ENCODE data around the gene SBF1.

SBF1 gene

DNA sequence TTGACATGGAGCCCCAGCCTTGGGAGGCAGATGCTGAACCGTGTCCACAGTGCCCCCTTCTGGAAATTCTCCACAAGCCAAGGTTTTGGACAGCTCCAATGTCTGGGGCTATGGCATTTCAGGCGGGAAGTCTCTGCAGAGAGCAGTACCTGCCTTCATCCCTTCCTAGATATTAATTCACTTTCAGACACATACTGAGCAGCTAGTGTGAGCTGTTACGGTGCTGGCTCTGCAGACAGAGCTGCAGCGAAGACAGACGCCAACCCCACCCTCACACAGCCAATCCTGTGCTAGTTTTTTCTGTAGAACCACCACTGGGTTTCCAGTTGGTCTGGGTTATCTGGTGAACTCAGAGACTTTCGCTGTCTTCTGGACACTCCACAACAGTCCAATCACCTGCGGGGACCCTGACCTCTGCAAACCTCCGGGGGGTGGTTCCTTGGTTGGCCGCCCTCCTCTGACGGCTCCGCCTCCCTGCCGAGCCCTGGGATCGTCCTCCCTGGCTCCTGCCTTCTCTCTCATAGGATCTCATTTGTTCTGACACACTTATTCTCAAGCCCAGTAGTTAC is 23.6 kb upstream of the SBF1 start:
- no CpG with 5 or more reads among the region's 13 CpGs for WGBS, 2 donors (ENCODE audit: extremely low coverage in 2 of 2, insufficient read length in 2 of 2, insufficient replicate concordance in 1 of 2)
- no peaks in the 10 kb centered on the region for H3K27me3 ChIP-seq (ENCODE audit: control insufficient read depth in 3 of 3, insufficient read depth in 3 of 3, low read depth in 1 of 3, low read length in 3 of 3)
- no peak overlapping the region for H3K4me2 ChIP-seq (ENCODE audit: insufficient read depth, low read length, poor library complexity, severe bottlenecking)
- no peak overlapping the region for H2BK5ac ChIP-seq (ENCODE audit: low read length)
- no peak overlapping the region for H3K18ac ChIP-seq (ENCODE audit: low read length)
- H4K8ac ChIP-seq (ENCODE audit: low read depth, low read length), result no peak overlapping the region
- H3K4me3 ChIP-seq (ENCODE audit: low read length in 2 of 2), result no peak overlapping the region
- no peak overlapping the region for H2AK5ac ChIP-seq (ENCODE audit: low read depth, low read length)
- peak; percentile 59 for DNase-seq (ENCODE audit: low spot score)
- H2BK120ac ChIP-seq (ENCODE audit: low read depth, low read length), result no peak overlapping the region
- no peak overlapping the region for H2BK15ac ChIP-seq (ENCODE audit: low read length)
- no peaks in the 10 kb centered on the region for H3K79me1 ChIP-seq (ENCODE audit: low read depth, low read length)
- no peak overlapping the region for H3K27ac ChIP-seq (replicated peaks; ENCODE audit: low read length)
- H4K91ac ChIP-seq (ENCODE audit: low read depth, low read length, poor library complexity), result no peak overlapping the region
- no peak overlapping the region for H3K14ac ChIP-seq (ENCODE audit: low read length)
- H3K36me3 ChIP-seq (replicated peaks in 1 of 2; ENCODE audit: control insufficient read depth in 2 of 2, insufficient read depth in 2 of 2, low read length in 2 of 2), result peaks cover 4 to 14% of the 10 kb centered on the region in 2 donors
- H2AFZ ChIP-seq (ENCODE audit: low read length), result peak overlapping the region; percentile 52
- H3K4ac ChIP-seq (ENCODE audit: low read length), result no peak overlapping the region
- H3K4me1 ChIP-seq (ENCODE audit: control insufficient read depth in 2 of 2, insufficient read depth in 1 of 2, low read depth in 1 of 2, low read length in 2 of 2), result no peaks in the 10 kb centered on the region
- H3K23ac ChIP-seq (ENCODE audit: low read depth, low read length, poor library complexity), result no peak overlapping the region
- H3K9ac ChIP-seq (ENCODE audit: low read depth, low read length, poor library complexity), result no peak overlapping the region
- H3K9me3 ChIP-seq (replicated peaks in 1 of 2; ENCODE audit: control insufficient read depth in 2 of 2, insufficient read depth in 1 of 2, low read depth in 1 of 2, low read length in 2 of 2), result no peaks in the 10 kb centered on the region
- no peak overlapping the region for H2BK12ac ChIP-seq (ENCODE audit: low read length)

- H2AK5ac ChIP-seq (ENCODE audit: low read depth, low read length), result no peak overlapping the region
- H3K4me2 ChIP-seq (ENCODE audit: insufficient read depth, low read length, poor library complexity, severe bottlenecking), result no peak overlapping the region
- no peak overlapping the region for H3K27ac ChIP-seq (replicated peaks; ENCODE audit: low read length)
- H3K23ac ChIP-seq (ENCODE audit: low read depth, low read length, poor library complexity), result no peak overlapping the region
- no peak overlapping the region for H3K18ac ChIP-seq (ENCODE audit: low read length)
- H3K14ac ChIP-seq (ENCODE audit: low read length), result no peak overlapping the region
- H2BK120ac ChIP-seq (ENCODE audit: low read depth, low read length), result no peak overlapping the region
- H3K27me3 ChIP-seq (ENCODE audit: control insufficient read depth in 3 of 3, insufficient read depth in 3 of 3, low read depth in 1 of 3, low read length in 3 of 3), result no peaks in the 10 kb centered on the region
- H2BK5ac ChIP-seq (ENCODE audit: low read length), result no peak overlapping the region
- H3K9ac ChIP-seq (ENCODE audit: low read depth, low read length, poor library complexity), result no peak overlapping the region
- H4K91ac ChIP-seq (ENCODE audit: low read depth, low read length, poor library complexity), result no peak overlapping the region
- no peaks in the 10 kb centered on the region for H3K9me3 ChIP-seq (replicated peaks in 1 of 2; ENCODE audit: control insufficient read depth in 2 of 2, insufficient read depth in 1 of 2, low read depth in 1 of 2, low read length in 2 of 2)
- no peak overlapping the region for H2BK12ac ChIP-seq (ENCODE audit: low read length)
- no peak for DNase-seq (ENCODE audit: low spot score)
- H3K79me1 ChIP-seq (ENCODE audit: low read depth, low read length), result no peaks in the 10 kb centered on the region
- H4K8ac ChIP-seq (ENCODE audit: low read depth, low read length), result no peak overlapping the region
- H2AFZ ChIP-seq (ENCODE audit: low read length), result no peak overlapping the region
- H3K4me1 ChIP-seq (ENCODE audit: control insufficient read depth in 2 of 2, insufficient read depth in 1 of 2, low read depth in 1 of 2, low read length in 2 of 2), result no peaks in the 10 kb centered on the region
- H2BK15ac ChIP-seq (ENCODE audit: low read length), result no peak overlapping the region
- H3K4ac ChIP-seq (ENCODE audit: low read length), result no peak overlapping the region
- peaks cover 0 to 1% of the 10 kb centered on the region in 2 donors for H3K36me3 ChIP-seq (replicated peaks in 1 of 2; ENCODE audit: control insufficient read depth in 2 of 2, insufficient read depth in 2 of 2, low read length in 2 of 2)
- no CpG with 5 or more reads among the region's 6 CpGs for WGBS, 2 donors (ENCODE audit: extremely low coverage in 2 of 2, insufficient read length in 2 of 2, insufficient replicate concordance in 1 of 2)
- no peak overlapping the region for H3K4me3 ChIP-seq (ENCODE audit: low read length in 2 of 2)
Measured at GRCh38 chr22:50497093-50497492, 22.3 kb upstream of the SBF1 start.

DNA sequence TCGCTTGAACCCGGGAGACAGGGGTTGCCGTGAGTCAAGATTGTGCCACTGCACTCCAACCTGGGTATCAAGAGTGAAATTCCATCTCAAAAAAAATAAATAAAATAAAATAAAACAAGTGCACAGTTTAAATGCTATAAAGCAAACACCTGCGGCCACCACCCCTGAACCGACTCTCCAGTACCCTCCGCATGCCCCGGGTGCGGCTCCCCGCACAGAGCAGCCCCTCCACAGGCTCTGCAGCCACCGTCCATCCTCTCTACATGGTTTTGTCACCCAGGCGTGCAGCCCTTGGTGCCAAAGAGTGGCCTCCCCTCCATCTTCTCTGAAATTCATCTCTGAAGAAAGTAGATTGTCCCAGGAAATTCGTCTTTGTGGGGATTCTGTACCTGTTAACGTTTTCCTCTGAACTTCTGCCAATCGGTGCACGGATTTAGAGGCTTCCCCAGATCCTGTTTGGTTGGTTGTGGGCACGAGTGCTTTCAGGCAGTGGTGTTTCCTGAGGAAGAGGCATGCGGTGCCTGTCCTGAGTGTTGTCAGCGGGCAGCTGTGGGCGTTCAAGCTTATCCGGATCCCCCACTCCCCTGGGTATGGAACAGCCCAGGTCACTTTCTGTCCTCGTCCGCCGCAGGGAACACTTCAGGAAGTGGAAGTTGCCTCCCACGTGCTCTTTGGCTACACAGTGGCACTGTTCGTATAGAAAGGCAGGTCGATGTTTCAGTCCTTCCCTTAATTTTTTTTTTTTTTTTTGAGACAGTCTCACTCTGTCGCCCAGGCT is 15.9 kb upstream of the SBF1 start:
- no peak overlapping the region for H4K8ac ChIP-seq (ENCODE audit: low read depth, low read length)
- H3K18ac ChIP-seq (ENCODE audit: low read length), result no peak overlapping the region
- no peak overlapping the region for H3K23ac ChIP-seq (ENCODE audit: low read depth, low read length, poor library complexity)

DNA sequence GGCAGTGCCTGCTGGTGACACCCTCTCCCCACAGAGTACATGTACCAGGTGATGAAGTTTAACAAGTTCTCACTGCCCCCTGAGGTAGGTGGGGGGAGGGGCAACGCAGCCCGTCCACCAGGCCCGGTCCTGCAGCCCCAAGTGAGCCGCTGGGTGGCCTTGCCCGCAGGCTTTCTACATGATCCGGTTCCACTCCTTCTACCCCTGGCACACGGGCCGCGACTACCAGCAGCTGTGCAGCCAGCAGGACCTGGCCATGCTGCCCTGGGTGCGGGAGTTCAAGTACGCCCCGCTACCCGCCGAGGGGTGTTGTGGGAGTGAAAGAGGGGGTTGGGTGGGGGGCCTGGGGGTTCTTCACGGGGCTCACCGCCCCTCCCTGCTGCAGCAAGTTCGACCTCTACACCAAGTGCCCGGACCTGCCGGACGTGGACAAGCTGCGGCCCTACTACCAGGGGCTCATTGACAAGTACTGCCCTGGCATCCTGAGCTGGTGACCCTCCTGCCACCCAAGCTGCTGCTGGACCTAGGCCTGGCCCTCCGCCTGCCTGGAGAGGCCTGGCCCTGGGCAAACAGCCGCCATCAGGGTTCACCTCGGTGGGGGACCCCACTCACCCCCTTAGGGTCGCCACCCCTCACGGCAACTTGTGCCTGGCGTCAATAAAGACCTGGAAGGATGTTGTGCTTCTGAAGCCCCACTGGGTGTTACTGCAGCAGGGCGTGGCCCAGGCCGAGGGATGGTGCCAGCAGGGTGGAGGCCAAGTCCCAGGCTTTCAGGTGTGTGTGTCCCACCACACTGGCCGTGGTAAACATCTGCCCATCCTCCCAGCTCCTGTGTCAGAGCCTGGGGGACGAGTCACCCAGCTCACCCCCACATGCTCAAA is 14.8 kb upstream of the SBF1 start:
- peak overlapping the region; percentile 94 for H2AK5ac ChIP-seq (ENCODE audit: low read depth, low read length)
- peak overlapping the region; percentile 56 for H3K14ac ChIP-seq (ENCODE audit: low read length)
- H3K36me3 ChIP-seq (replicated peaks in 1 of 2; ENCODE audit: control insufficient read depth in 2 of 2, insufficient read depth in 2 of 2, low read length in 2 of 2), result no peaks in the 10 kb centered on the region
- H2BK12ac ChIP-seq (ENCODE audit: low read length), result no peak overlapping the region
- H2BK120ac ChIP-seq (ENCODE audit: low read depth, low read length), result no peak overlapping the region
- no peaks in the 10 kb centered on the region for H3K79me1 ChIP-seq (ENCODE audit: low read depth, low read length)
- H3K4me3 ChIP-seq (ENCODE audit: low read length in 2 of 2), result no peak overlapping the region
- H3K27me3 ChIP-seq (ENCODE audit: control insufficient read depth in 3 of 3, insufficient read depth in 3 of 3, low read depth in 1 of 3, low read length in 3 of 3), result peaks cover 0 to 30% (median 0%) of the 10 kb centered on the region in 3 experiments
- no peak overlapping the region for H2AFZ ChIP-seq (ENCODE audit: low read length)
- no CpG with 5 or more reads among the region's 31 CpGs for WGBS, 2 donors (ENCODE audit: extremely low coverage in 2 of 2, insufficient read length in 2 of 2, insufficient replicate concordance in 1 of 2)
- no peak overlapping the region for H4K91ac ChIP-seq (ENCODE audit: low read depth, low read length, poor library complexity)
- H3K4me1 ChIP-seq (ENCODE audit: control insufficient read depth in 2 of 2, insufficient read depth in 1 of 2, low read depth in 1 of 2, low read length in 2 of 2), result no peaks in the 10 kb centered on the region
- peak overlapping the region; percentile 44 for H3K9ac ChIP-seq (ENCODE audit: low read depth, low read length, poor library complexity)
- H3K4ac ChIP-seq (ENCODE audit: low read length), result peak overlapping the region; percentile 23
- H2BK5ac ChIP-seq (ENCODE audit: low read length), result no peak overlapping the region
- DNase-seq (ENCODE audit: low spot score), result no peak
- H3K23ac ChIP-seq (ENCODE audit: low read depth, low read length, poor library complexity), result no peak overlapping the region
- no peak overlapping the region for H3K4me2 ChIP-seq (ENCODE audit: insufficient read depth, low read length, poor library complexity, severe bottlenecking)
- H3K18ac ChIP-seq (ENCODE audit: low read length), result peak overlapping the region; percentile 76
- H3K27ac ChIP-seq (replicated peaks; ENCODE audit: low read length), result no peak overlapping the region
- H2BK15ac ChIP-seq (ENCODE audit: low read length), result peak overlapping the region; percentile 75
- H4K8ac ChIP-seq (ENCODE audit: low read depth, low read length), result no peak overlapping the region
- H3K9me3 ChIP-seq (replicated peaks in 1 of 2; ENCODE audit: control insufficient read depth in 2 of 2, insufficient read depth in 1 of 2, low read depth in 1 of 2, low read length in 2 of 2), result no peaks in the 10 kb centered on the region

More for the DNA sequence above, 15.9 kb upstream of the SBF1 start:
- no peaks in the 10 kb centered on the region for H3K9me3 ChIP-seq (replicated peaks in 1 of 2; ENCODE audit: control insufficient read depth in 2 of 2, insufficient read depth in 1 of 2, low read depth in 1 of 2, low read length in 2 of 2)
- no peak overlapping the region for H3K9ac ChIP-seq (ENCODE audit: low read depth, low read length, poor library complexity)
- peak overlapping the region; percentile 49 for H2AFZ ChIP-seq (ENCODE audit: low read length)
- H3K4me2 ChIP-seq (ENCODE audit: insufficient read depth, low read length, poor library complexity, severe bottlenecking), result no peak overlapping the region
- no peak for DNase-seq (ENCODE audit: low spot score)
- no peak overlapping the region for H3K27ac ChIP-seq (replicated peaks; ENCODE audit: low read length)
- peaks cover 0 to 25% (median 0%) of the 10 kb centered on the region in 3 experiments for H3K27me3 ChIP-seq (ENCODE audit: control insufficient read depth in 3 of 3, insufficient read depth in 3 of 3, low read depth in 1 of 3, low read length in 3 of 3)
- H3K4me1 ChIP-seq (ENCODE audit: control insufficient read depth in 2 of 2, insufficient read depth in 1 of 2, low read depth in 1 of 2, low read length in 2 of 2), result no peaks in the 10 kb centered on the region
- H3K14ac ChIP-seq (ENCODE audit: low read length), result no peak overlapping the region
- no peaks in the 10 kb centered on the region for H3K36me3 ChIP-seq (replicated peaks in 1 of 2; ENCODE audit: control insufficient read depth in 2 of 2, insufficient read depth in 2 of 2, low read length in 2 of 2)
- H2BK120ac ChIP-seq (ENCODE audit: low read depth, low read length), result no peak overlapping the region
- peak overlapping the region; percentile 43 for H2AK5ac ChIP-seq (ENCODE audit: low read depth, low read length)
- H3K4me3 ChIP-seq (ENCODE audit: low read length in 2 of 2), result no peak overlapping the region
- H3K4ac ChIP-seq (ENCODE audit: low read length), result no peak overlapping the region
- H2BK5ac ChIP-seq (ENCODE audit: low read length), result no peak overlapping the region
- H3K79me1 ChIP-seq (ENCODE audit: low read depth, low read length), result no peaks in the 10 kb centered on the region
- WGBS, 2 donors (ENCODE audit: extremely low coverage in 2 of 2, insufficient read length in 2 of 2, insufficient replicate concordance in 1 of 2), result no CpG with 5 or more reads among the region's 27 CpGs
- no peak overlapping the region for H4K91ac ChIP-seq (ENCODE audit: low read depth, low read length, poor library complexity)
- H2BK15ac ChIP-seq (ENCODE audit: low read length), result no peak overlapping the region
- H2BK12ac ChIP-seq (ENCODE audit: low read length), result no peak overlapping the region

All from neuronal stem cell (in vitro differentiated cells).